KMS-11 (cell line): Measurements from ENCODE around the gene ARHGEF33.
"Not testable (repeated sequence)": the region's sequence is repeated elsewhere in the genome, so short reads cannot be mapped to it uniquely, and the experiment has no call there.

Experiments
- H2AFZ ChIP-seq: fragments of 200-600 bp; sonication (generic); 2 replicates; pipeline ENCODE4 v1.6.1; 2016; ENCODE audit warnings: antibody characterized with exemption, mixed run types, low read depth
- H3K27ac ChIP-seq: fragments of 200-600 bp; sonication (generic); 2 replicates; pipeline ENCODE4 v1.6.1; 2016; ENCODE audit warnings: mild to moderate bottlenecking, mixed run types
- H3K27me3 ChIP-seq: fragments of 200-600 bp; sonication (generic); 2 replicates; pipeline ENCODE4 v1.6.1; 2017; ENCODE audit warnings: mild to moderate bottlenecking, low read depth, mixed run types, moderate library complexity; ENCODE audit not compliant: insufficient read depth
- H3K36me3 ChIP-seq: fragments of 200-600 bp; sonication (generic); 2 replicates; pipeline ENCODE4 v1.6.1; 2017; ENCODE audit warnings: mild to moderate bottlenecking, mixed run types; ENCODE audit not compliant: insufficient read depth
- H3K4me1 ChIP-seq: fragments of 200-600 bp; sonication (generic); 2 replicates; pipeline ENCODE4 v1.6.1; 2016; ENCODE audit warnings: mild to moderate bottlenecking, low read depth, mixed run types; ENCODE audit not compliant: poor library complexity, severe bottlenecking
- H3K4me2 ChIP-seq: fragments of 200-600 bp; sonication (generic); 2 replicates; pipeline ENCODE4 v1.7.0; 2016; ENCODE audit warnings: mild to moderate bottlenecking, mixed run types
- H3K4me3 ChIP-seq: fragments of 200-600 bp; sonication (generic); IDR thresholded peaks from 2 replicates; pipeline ENCODE4 v1.6.1; 2017; ENCODE audit warnings: low read depth, low read length, mixed read lengths; ENCODE audit not compliant: insufficient read depth
- H3K79me2 ChIP-seq: fragments of 200-600 bp; sonication (generic); 2 replicates; pipeline ENCODE4 v1.6.1; 2016; ENCODE audit warnings: low read depth, mixed run types; ENCODE audit not compliant: insufficient read depth
- H3K9ac ChIP-seq: fragments of 200-600 bp; sonication (generic); 2 replicates; pipeline ENCODE4 v1.6.1; 2016; ENCODE audit warnings: mild to moderate bottlenecking, mixed run types
- H4K20me1 ChIP-seq: fragments of 200-600 bp; sonication (generic); 2 replicates; pipeline ENCODE4 v1.6.1; 2016; ENCODE audit warnings: mild to moderate bottlenecking, mixed run types; ENCODE audit not compliant: insufficient read depth
- CTCF ChIP-seq: fragments of 200-600 bp; sonication (generic); conservative IDR thresholded peaks from 2 replicates; pipeline ENCODE4 v1.6.1; 2017; ENCODE audit warnings: low read depth, mild to moderate bottlenecking, antibody characterized with exemption, low read length, moderate library complexity, mixed read lengths

The ARHGEF33 gene

GRCh38 chr2:38932586-38932985 lies 42.9 kb downstream of the ARHGEF33 start:
- Histone ChIP-seq H3K4me2 (no peak overlapping the region), H2AFZ (no peak overlapping the region), H3K4me1 (no peaks in the 10 kb centered on the region), H3K4me3 (no peak overlapping the region), H3K36me3 (no peaks in the 10 kb centered on the region), H4K20me1 (no peaks in the 10 kb centered on the region), H3K27me3 (no peaks in the 10 kb centered on the region), H3K79me2 (no peaks in the 10 kb centered on the region), H3K27ac (no peak overlapping the region), H3K9ac (no peak overlapping the region)
- no peak for TF ChIP-seq CTCF

GRCh38 chr2:38933653-38934052 lies 44.0 kb downstream of the ARHGEF33 start:
- no peak overlapping the region for H3K9ac ChIP-seq
- no peak overlapping the region for H3K27ac ChIP-seq

GRCh38 chr2:38934742-38935141 lies 45.1 kb downstream of the ARHGEF33 start:
- no peak overlapping the region for H3K27ac ChIP-seq
- no peak overlapping the region for H2AFZ ChIP-seq
- H3K36me3 ChIP-seq = no peaks in the 10 kb centered on the region
- TF ChIP-seq CTCF = no peak
- no peak overlapping the region for H3K4me2 ChIP-seq
- H3K4me3 ChIP-seq = no peak overlapping the region
- H3K9ac ChIP-seq = no peak overlapping the region
- no peaks in the 10 kb centered on the region for H3K79me2 ChIP-seq
- no peaks in the 10 kb centered on the region for H4K20me1 ChIP-seq
- no peaks in the 10 kb centered on the region for H3K4me1 ChIP-seq
- H3K27me3 ChIP-seq = no peaks in the 10 kb centered on the region

More at GRCh38 chr2:38933653-38934052, 44.0 kb downstream of the ARHGEF33 start:
- TF ChIP-seq CTCF = no peak
- no peaks in the 10 kb centered on the region for H3K36me3 ChIP-seq
- no peak overlapping the region for H3K4me3 ChIP-seq
- no peaks in the 10 kb centered on the region for H3K79me2 ChIP-seq
- H3K4me2 ChIP-seq = no peak overlapping the region
- H2AFZ ChIP-seq = no peak overlapping the region
- no peaks in the 10 kb centered on the region for H4K20me1 ChIP-seq
- no peaks in the 10 kb centered on the region for H3K27me3 ChIP-seq
- no peaks in the 10 kb centered on the region for H3K4me1 ChIP-seq

- no peak overlapping the region for H3K4me3 ChIP-seq
- no peaks in the 10 kb centered on the region for H4K20me1 ChIP-seq
- no peak overlapping the region for H3K4me2 ChIP-seq
- no peaks in the 10 kb centered on the region for H3K79me2 ChIP-seq
- no peak overlapping the region for H3K27ac ChIP-seq
- H2AFZ ChIP-seq = no peak overlapping the region
- no peaks in the 10 kb centered on the region for H3K4me1 ChIP-seq
- no peak for TF ChIP-seq CTCF
- no peaks in the 10 kb centered on the region for H3K36me3 ChIP-seq
- H3K27me3 ChIP-seq = no peaks in the 10 kb centered on the region
- no peak overlapping the region for H3K9ac ChIP-seq
Observed at GRCh38 chr2:38935568-38936172, 46.0 kb downstream of the ARHGEF33 start.

GRCh38 chr2:38936516-38936915 lies 46.8 kb downstream of the ARHGEF33 start:
- not testable (repeated sequence) for H3K4me2 ChIP-seq, H3K4me3 ChIP-seq, H3K79me2 ChIP-seq, H3K4me1 ChIP-seq, H3K27me3 ChIP-seq, H3K27ac ChIP-seq, H2AFZ ChIP-seq, H3K36me3 ChIP-seq, H4K20me1 ChIP-seq, H3K9ac ChIP-seq
